NCI-H2171 (cell line): ENCODE results near the gene SPZ1.
"Not testable (repeated sequence)": the region's sequence is repeated elsewhere in the genome, so short reads cannot be mapped to it uniquely, and the experiment has no call there.

Experiments used
- DNase-seq: peaks from one replicate; lab custom pipeline; 2025; lab: John Stamatoyannopoulos, UW

SPZ1 gene, protein sequence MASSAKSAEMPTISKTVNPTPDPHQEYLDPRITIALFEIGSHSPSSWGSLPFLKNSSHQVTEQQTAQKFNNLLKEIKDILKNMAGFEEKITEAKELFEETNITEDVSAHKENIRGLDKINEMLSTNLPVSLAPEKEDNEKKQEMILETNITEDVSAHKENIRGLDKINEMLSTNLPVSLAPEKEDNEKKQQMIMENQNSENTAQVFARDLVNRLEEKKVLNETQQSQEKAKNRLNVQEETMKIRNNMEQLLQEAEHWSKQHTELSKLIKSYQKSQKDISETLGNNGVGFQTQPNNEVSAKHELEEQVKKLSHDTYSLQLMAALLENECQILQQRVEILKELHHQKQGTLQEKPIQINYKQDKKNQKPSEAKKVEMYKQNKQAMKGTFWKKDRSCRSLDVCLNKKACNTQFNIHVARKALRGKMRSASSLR

DNA sequence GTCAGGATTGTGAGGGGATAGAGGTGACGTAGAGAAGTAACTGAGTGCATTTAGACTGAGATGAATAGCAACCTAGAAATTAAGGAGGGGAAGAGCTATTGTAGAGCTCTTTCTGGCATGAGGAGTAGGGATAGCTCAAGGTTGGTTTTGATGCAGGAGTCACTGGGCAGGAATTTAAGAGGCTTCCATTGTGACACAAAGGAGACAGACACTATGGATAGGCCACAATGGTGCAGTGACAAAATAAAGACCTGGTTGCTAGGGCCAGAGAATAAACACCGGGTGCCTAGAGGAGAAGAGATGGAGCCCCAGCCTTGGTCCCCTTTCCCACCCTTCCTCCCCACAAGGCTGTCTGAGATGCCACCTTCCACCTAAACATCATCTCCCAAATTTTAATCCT lies at the start of gene SPZ1:
TSS of gene SPZ1 (plus strand) at position 301 of the 400 bp plus-strand sequence. CDS start 214 bp downstream, outside the sequence.
- DNase-seq: no peak

DNA sequence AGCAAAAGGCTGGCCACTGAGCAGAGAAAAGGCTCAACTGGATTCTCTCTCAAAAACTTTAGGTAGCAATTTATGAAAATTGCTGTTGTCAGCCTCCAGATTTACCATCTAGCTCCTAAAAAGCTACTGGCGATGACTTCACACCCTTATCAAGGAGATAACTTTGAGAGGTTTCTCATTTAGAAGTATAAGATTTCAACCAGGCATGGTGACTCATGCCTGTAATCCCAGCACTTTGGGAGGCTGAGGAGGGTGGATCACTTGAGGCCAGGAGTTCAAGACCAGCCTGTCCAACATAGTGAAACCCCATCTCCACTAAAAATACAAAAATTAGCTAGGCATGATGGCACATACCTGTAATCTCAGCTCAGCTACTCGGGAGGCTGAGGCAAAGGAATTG lies 49.3 kb upstream of the SPZ1 start:
- not testable (repeated sequence) for DNase-seq

DNA sequence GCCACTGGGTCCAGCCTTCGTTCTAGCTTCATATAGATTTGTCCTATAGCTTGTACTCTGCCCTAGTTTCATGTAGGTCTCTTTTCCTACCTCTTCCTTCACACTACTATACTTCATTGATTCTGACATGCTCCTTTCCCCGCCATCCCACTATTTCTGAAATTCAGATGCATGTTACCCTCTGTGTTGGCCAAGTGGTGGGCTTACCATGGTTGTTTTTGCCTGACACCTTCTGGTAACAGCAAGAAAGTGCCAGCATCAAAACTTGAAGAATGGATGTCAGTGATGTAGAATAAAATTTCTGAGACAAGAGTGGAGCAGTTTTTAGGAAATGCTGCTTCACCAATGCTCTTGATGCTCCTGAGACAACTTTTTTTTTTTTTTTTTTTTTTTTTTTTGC lies 44.5 kb upstream of the SPZ1 start:
- no peak for DNase-seq

DNA sequence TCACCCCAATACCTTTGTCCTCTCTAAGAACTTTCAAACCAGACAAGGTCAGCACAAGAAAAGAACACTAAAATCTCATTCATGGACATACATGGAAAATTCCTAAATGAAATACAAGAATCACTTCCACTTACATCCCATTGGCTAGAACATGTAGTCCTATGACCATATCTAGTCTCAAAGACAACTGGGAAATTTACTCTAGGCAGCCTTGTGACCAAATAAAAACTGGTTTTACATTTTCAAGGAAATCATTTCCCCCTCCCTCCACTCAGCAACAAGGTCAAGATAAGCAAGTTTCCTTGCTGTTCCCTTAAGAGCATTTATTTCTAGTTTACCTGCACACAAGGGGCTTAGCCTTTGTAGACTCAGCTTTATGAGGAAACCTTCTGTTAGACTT lies 43.6 kb upstream of the SPZ1 start:
- no peak for DNase-seq

DNA sequence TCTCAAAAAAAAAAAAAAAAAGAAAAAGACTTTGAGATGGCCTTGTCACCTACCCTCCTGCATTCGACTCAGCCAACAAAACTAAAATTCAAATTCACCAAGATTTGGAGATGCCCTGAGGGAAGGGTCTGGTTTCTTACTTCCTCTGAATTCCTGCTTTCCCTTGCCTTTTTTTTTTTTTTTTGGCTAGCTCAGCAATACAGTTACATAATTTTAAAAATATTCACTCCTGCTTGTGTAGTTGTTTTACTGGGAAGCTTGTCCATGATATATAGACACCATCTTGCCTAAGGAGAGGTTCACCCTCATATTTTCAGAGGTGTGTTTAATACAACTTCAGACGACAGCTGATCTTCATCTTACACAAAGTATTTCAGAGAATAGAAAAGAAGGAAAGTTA lies 42.6 kb upstream of the SPZ1 start:
- DNase-seq: no peak

DNA sequence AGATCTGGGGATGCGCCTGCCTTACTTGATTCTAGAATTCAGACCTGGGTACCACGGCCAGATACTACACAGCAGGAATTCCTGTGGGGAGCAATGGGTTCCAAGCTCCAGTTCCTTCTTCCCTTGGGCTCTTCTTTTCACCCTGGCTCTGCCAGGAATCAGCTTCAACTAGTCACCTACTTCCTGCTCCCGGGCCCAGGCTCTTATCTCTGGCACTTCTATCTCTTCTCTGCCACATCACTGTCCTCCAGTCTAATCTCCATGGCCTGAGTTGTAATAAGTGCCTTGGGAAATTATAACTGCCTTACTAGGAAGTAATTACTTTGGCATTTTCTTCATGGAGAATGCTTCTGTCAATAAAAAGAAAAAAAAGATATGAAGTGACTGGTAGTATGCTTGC lies 37.7 kb upstream of the SPZ1 start:
- no peak for DNase-seq

DNA sequence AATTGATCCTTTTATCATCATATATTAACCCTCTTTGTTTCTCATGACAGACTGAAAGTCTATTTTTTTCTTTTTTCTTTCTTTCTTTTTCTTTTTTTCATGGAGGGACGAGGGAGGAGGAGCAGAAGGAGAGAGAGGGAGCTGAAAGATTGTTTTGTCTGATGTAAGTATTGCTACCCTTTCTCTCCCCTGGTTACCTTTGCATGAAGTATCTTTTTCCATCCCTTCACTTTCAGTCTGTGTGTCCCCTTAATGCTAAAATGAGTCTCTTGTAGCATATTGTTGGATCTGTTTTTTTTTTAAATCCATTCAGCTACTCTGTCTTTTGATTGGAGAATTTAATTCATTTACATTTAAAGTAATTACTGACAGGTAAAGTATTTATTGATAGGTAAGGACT lies 36.4 kb upstream of the SPZ1 start:
- no peak for DNase-seq

DNA sequence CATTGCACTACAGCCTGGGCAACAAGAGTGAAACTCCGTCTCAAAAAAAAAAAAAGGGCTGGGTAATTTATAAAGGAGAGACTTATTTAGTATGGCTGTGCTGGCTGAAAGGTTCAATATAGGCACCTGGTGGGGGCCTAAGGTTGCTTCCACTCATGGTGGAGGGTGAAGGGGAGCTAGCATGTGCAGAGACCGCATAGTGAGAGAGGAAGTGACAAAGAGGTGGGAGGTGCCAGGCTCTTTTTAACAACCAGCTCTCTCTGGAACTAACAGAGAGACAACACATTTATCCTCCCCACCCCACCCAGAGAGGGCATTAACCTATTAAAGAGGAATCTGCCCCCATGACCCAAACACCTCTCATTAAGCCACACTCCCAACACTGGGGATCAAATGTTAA lies 35.1 kb upstream of the SPZ1 start:
- DNase-seq: no peak

DNA sequence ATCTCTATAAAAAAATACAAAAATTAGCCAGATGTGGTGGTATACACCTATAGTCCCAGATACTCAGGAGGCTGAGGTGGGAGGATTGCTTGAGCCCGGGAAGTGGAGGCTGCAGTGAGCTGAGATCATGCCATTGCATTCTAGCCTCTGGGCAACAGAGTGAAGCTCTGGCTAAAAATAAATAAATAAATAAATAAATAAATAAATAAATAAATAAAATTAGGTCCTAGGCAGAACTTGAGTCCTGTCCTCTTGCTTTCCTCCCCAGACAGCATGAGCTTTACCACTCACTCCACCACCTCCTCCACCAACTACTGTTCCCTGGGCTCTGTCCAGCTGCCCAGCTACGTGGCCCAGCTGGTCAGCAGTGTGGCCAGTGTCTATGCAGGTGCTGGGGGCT lies 31.6 kb upstream of the SPZ1 start:
- no peak for DNase-seq

DNA sequence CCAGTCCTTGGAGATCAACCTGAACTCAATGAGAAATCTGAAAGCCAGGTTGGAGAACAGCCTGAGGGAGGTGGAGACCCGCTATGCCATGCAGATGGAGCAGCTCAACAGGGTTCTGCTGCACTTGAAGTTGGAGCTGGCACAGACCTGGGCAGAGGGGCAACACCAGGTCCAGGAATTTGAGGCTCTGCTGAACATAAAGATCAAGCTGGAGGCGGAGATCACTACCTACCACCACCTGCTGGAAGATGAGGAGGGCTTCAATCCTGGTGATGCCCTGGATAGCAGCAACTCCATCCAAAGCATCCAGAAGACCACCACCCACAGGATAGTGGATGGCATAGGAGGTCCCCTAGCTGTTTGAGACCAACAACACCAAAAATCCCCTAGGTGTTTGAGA lies 30.5 kb upstream of the SPZ1 start:
- DNase-seq: no peak

DNA sequence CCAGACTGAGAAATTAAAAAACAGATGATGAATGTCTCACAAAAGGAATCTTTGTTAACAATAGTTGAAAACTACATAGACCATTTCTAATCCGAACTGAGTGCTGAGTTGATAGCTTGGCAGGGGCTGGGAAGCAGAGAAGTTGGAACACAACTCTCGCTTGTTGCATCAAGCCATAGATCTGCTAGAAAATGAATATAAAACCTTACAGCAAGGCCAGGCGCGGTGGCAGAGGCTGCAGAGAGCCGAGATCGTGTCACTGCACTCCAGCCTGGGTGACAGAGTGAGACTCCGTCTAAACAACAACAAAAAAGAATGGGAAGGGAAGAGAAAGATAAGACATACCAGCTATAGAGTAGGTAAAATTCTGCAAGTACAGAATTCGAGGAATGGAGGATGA lies 28.0 kb upstream of the SPZ1 start:
- DNase-seq: no peak

DNA sequence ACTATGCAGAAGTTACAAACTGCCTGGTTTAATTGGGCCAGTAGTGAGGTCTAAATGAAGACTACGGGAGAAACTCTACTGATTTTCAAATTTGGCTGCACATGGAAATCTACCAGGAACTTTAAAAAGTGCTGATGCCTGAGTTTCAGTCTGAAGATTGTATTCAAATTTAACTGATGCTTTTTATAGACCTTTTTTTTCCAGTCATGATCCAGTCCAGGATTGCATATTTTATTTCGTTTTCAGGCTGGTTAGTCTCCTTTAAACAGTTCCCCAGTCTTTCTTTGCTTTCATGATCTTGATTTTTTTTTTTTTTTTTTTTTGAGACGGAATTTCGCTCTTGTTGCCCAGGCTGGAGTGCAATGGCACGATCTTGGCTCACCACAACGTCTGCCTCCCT lies 23.7 kb upstream of the SPZ1 start:
- DNase-seq: no peak

DNA sequence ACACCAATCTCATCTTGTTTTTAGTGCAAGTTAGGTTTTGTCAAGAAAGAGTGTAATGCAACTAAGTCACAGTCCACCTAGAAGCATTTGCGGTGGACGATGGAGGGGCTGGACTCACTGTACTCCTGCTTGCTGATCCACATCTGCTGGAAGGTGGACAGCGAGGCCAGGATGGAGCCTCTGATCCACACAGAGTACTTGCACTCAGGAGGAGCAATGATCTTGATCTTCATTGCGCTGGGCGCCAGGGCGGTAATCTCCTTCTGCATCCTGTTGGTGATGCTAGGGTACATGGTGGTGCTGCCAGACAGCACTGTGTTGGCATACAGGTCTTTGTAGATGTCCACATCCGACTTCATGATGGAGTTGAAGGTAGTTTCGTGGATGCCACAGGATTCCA lies 20.2 kb upstream of the SPZ1 start:
- no peak for DNase-seq

DNA sequence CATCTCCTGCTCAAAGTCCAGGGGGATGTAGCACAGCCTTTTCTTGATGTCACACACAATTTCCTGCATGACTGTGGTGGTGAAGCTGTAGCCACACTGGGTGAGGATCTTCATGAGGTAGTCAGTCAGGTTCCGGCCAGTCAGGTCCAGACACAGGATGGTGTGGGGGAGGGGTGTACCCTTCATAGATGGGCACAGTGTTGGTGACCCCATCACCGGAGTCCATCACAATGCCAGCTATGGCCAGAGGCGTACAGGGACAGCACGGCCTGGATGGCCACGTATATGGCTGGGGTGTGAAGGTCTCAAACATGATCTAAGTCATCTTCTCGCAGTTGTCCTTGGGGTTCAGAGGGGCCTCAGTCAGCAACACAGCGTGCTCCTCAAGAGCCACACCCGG lies 19.7 kb upstream of the SPZ1 start:
- no peak for DNase-seq

DNA sequence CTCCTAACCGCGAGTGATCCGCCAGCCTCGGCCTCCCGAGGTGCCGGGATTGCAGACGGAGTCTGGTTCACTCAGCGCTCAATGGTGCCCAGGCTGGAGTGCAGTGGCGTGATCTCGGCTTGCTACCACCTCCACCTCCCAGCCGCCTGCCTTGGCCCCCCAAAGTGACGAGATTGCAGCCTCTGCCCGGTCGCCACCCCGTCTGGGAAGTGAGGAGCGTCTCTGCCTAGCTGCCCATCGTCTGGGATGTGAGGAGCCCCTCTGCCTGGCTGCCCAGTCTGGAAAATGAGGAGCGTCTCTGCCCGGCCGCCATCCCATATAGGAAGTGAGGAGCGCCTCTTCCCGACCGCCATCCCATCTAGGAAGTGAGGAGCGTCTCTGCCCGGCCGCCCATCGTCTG lies 19.0 kb upstream of the SPZ1 start:
- not testable (repeated sequence) for DNase-seq

DNA sequence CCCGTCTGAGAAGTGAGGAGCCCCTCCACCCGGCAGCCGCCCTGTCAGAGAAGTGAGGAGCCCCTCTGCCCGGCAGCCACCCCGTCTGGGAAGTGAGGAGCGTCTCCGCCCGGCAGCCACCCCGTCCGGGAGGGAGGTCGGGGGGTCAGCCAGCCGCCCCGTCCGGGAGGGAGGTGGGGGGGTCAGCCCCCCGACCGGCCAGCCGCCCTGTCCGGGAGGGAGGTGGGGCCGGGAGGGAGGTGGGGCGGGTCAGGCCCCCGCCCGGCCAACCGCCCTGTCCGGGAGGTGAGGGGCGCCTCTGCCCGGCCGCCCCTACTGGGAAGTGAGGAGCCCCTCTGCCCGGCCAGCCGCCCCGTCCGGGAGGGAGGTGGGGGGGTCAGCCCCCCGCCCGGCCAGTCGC lies 18.5 kb upstream of the SPZ1 start:
- DNase-seq: not testable (repeated sequence)

DNA sequence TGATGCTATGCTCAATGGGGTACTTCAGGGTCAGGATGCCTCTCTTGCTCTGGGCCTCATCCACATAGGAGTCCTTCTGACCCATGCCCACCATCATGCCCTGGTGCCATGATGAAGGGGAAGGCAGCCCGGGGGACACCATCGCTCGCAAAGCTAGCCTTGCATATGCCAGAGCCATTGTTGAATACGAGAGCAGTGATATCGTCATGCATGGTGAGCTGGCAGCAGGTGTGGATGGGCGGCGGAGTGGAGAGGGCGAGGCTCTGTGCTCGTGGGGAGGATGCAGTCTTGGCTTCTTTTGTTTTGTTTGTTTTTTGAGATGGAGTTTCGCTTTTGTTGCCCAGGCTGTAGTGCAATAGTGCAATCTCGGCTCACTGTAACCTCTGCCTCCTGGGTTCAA lies 17.2 kb upstream of the SPZ1 start:
- no peak for DNase-seq

DNA sequence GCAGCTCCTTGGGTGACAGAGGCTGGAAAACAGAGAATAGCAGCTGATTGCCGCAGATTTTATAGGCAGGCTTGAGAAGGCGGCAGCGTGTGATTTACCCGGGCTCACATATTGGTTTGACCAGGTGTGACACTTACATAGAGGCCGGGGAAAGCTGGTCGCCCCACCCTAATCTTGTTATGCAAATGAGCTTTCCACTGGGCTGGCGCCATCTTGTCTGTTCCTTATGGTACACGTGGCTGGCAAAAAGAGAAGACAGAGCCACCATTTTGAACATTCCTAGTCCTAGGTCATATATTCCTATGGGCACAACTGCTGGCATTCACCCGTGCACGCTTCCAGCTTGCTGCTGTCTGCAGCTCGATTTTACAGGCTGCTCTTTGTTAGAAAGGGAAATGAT lies 11.3 kb upstream of the SPZ1 start:
- no peak for DNase-seq

DNA sequence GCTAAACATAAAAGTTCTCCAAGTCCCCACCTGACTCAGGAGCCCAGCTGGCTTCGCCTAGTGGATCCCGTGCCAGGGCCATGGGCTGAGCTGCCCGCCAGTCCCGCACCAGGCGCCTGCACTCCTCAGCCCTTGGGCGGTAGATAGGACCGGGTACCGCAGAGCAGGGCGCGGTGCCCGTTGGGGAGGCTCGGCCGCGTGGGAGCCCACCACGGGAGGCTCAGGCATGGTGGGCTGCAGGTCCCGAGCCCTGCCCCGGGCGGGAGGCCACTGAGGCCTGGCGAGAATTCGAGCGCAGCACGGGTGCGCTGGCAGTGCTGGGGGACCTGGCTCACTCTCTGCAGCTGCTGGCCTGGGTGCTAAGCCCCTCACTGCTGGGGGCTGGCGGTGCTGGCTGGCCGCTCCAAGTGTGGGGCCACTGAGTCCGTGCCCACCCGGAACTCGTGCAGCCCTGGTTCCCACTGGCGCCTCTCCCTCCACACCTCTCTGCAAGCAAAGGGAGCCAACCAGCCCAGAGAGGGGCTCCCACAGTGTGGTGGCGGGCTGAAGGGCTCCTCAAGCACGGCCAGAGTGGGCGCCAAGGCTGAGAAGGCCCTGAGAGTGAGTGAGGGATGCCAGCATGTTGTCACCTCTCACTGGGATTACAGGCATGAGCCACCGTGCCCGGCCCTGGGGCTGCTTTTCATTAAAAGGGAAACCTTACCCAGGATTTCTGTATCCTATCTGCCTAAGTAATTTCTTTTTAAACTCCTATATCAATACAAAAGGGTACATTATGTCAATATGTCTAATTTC lies 9.7 kb upstream of the SPZ1 start:
- no peak for DNase-seq

DNA sequence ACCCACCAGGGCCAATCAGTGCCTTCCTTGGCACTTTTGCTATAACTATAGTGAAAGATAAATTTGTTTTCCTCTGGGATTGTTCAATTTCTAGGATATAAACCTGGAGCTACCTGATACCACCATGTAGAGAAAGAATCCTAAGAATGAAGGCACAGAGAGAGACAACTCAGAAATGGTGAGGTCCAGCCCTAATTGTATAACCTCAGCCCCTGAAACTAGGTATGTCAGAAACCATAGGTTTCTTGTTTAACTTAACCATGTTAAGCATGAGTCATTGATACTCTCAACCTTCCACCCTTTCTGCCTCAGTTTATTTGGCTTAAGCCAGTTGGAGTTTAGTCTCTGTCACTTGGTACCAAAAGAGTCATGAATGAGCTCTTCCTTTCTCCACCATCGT lies 4.6 kb upstream of the SPZ1 start:
- no peak for DNase-seq

DNA sequence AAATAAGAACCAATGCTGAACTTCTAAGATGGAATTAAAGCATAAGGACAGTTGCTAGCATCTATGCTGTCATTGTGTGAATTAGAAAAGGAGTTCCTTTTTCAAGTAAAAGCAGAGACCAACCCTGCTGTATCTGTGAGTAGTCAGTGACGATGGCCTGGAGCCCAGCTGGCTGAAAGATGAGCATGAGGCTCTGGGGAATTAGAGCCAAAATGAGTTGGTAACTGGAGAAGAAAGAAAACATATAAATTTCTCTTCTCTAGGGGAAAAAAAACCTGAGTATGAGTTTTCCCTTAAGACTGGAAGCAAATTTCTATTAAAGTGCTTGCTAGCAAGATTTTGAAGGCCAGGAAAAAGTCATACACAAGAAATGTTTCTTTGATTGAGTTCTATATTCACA lies 1.6 kb upstream of the SPZ1 start:
- peak; percentile 73 for DNase-seq

DNA sequence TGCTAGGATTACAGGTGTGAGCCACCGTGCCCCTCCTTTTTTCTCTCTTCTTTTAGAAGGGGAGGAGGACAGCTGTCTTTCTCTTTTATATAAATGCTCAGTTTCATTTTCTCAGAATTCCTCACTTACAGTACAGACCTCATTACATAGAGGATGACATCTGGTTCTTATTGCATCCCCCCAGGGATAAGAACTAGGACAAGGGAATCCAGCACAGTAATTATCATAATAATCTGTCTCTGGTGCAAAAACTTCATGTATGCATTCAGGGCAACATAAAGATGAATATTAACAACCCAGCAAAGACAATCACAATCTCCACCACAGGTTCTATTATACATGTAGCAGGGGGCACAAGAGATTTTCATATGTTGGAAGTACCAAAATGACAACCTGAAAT lies 5.1 kb downstream of the SPZ1 start:
- no peak for DNase-seq

DNA sequence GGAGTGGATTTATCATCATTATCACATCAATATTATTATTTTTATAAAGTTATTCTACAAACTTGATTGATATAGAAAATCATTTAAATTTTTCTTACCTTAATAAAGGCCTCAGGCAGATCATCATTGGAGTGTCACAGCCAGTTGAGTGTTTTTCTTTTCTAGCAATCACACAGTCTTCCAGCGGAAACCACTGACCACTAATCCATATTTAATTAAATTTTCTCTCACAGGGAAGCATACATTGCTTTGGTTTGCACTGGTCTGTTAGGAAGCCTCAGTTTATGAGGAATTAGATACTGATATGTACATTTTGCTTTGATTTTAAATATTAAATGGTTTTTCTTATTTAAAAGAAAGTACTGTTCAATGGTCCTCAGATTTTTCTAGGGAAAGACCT lies 6.7 kb downstream of the SPZ1 start:
- no peak for DNase-seq

DNA sequence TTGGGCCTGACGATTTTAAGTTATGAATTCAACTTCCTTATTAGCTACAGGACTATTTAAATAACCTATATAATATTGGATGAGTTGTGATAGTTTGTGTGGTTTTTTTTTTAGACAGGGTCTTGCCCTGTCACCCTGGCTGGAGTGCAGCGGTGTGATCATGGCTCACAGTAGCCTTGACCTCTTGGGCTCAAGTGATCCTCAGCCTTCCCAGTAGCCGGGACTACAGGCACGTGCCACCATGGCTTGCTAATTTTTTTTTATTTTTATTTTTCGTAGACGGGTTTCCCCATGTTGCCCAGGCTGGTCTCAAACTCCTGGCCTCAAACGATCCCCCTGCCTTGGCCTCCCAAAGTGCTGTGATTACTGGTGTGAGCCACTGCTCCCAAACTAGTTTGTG lies 17.6 kb downstream of the SPZ1 start:
- DNase-seq: no peak
